ENCODE data around the gene LDHB.
A peak's percentile ranks its signal among the peaks of the same experiment; 100 is the strongest.
"Not testable (repeated sequence)": the region's sequence is repeated elsewhere in the genome, so short reads cannot be mapped to it uniquely, and the experiment has no call there.

LDHB gene

GRCh38 chr12:21675641-21676040 lies 18.0 kb upstream of the LDHB start:
- no peak for TF ChIP-seq ZNF274 (IDR thresholded peaks at IDR 0.05; ENCODE audit: low read depth, low read length)
- H3K4me3 ChIP-seq (ENCODE audit: low read length) = no peak overlapping the region

- TF ChIP-seq ZNF274 (IDR thresholded peaks at IDR 0.05; ENCODE audit: low read depth, low read length) = no peak
Observed at GRCh38 chr12:21675096-21675495, 17.5 kb upstream of the LDHB start.

GRCh38 chr12:21673830-21674552 lies 16.3 kb upstream of the LDHB start:
- H3K4me3 ChIP-seq (ENCODE audit: low read length) = not testable (repeated sequence)

More at GRCh38 chr12:21675096-21675495, 17.5 kb upstream of the LDHB start:
- no peak overlapping the region for H3K4me3 ChIP-seq (ENCODE audit: low read length)

- no peak overlapping the region for H3K4me3 ChIP-seq (ENCODE audit: low read length)
- no peak for TF ChIP-seq ZNF274 (IDR thresholded peaks at IDR 0.05; ENCODE audit: low read depth, low read length)
Observed at GRCh38 chr12:21672146-21672545, 14.5 kb upstream of the LDHB start.

GRCh38 chr12:21666722-21667121 lies 9.1 kb upstream of the LDHB start:
- TF ChIP-seq ZNF274 (IDR thresholded peaks at IDR 0.05; ENCODE audit: low read depth, low read length) = no peak

GRCh38 chr12:21665816-21666215 lies 8.2 kb upstream of the LDHB start:
- TF ChIP-seq ZNF274 (IDR thresholded peaks at IDR 0.05; ENCODE audit: low read depth, low read length) = no peak

More at GRCh38 chr12:21666722-21667121, 9.1 kb upstream of the LDHB start:
- H3K4me3 ChIP-seq (ENCODE audit: low read length) = no peak overlapping the region

GRCh38 chr12:21662122-21662792 lies 4.6 kb upstream of the LDHB start:
- TF ChIP-seq ZNF274 (IDR thresholded peaks at IDR 0.05; ENCODE audit: low read depth, low read length) = no peak
- no peak overlapping the region for H3K4me3 ChIP-seq (ENCODE audit: low read length)

More at GRCh38 chr12:21665816-21666215, 8.2 kb upstream of the LDHB start:
- H3K4me3 ChIP-seq (ENCODE audit: low read length) = no peak overlapping the region

- H3K4me3 ChIP-seq (ENCODE audit: low read length) = not testable (repeated sequence)
Observed at GRCh38 chr12:21661396-21662093, 3.9 kb upstream of the LDHB start.

- TF ChIP-seq ZNF274 (IDR thresholded peaks at IDR 0.05; ENCODE audit: low read depth, low read length) = no peak
- H3K4me3 ChIP-seq (ENCODE audit: low read length) = no peak overlapping the region
Observed at GRCh38 chr12:21659383-21659782, 1.7 kb upstream of the LDHB start.

- H3K4me3 ChIP-seq (ENCODE audit: low read length) = peak overlapping the region; percentile 83
- TF ChIP-seq ZNF274 (IDR thresholded peaks at IDR 0.05; ENCODE audit: low read depth, low read length) = no peak
Observed at GRCh38 chr12:21656905-21657325, 727 bp downstream of the LDHB start.

- H3K4me3 ChIP-seq (ENCODE audit: low read length) = peak overlapping the region; percentile 83; the same call in 1 of the 2 replicates
- TF ChIP-seq ZNF274 (IDR thresholded peaks at IDR 0.05; ENCODE audit: low read depth, low read length) = no peak
Observed at GRCh38 chr12:21655591-21655990, 2.1 kb downstream of the LDHB start.

GRCh38 chr12:21651821-21652220 lies 5.8 kb downstream of the LDHB start:
- H3K4me3 ChIP-seq (ENCODE audit: low read length) = no peak overlapping the region
- TF ChIP-seq ZNF274 (IDR thresholded peaks at IDR 0.05; ENCODE audit: low read depth, low read length) = no peak

GRCh38 chr12:21650997-21651396 lies 6.6 kb downstream of the LDHB start:
- TF ChIP-seq ZNF274 (IDR thresholded peaks at IDR 0.05; ENCODE audit: low read depth, low read length) = no peak

GRCh38 chr12:21649034-21649433 lies 8.6 kb downstream of the LDHB start:
- H3K4me3 ChIP-seq (ENCODE audit: low read length) = no peak overlapping the region
- TF ChIP-seq ZNF274 (IDR thresholded peaks at IDR 0.05; ENCODE audit: low read depth, low read length) = no peak

More at GRCh38 chr12:21650997-21651396, 6.6 kb downstream of the LDHB start:
- no peak overlapping the region for H3K4me3 ChIP-seq (ENCODE audit: low read length)

GRCh38 chr12:21648378-21648777 lies 9.3 kb downstream of the LDHB start:
- H3K4me3 ChIP-seq (ENCODE audit: low read length) = no peak overlapping the region
- TF ChIP-seq ZNF274 (IDR thresholded peaks at IDR 0.05; ENCODE audit: low read depth, low read length) = no peak

All from GM08714 (cell line).